OCI-LY3 (cell line): ENCODE measurements around the gene INSIG1.
A peak's percentile ranks its signal among the peaks of the same experiment; 100 is the strongest.

Experiments used
- H2AFZ ChIP-seq: fragments of 200-600, 300-600 bp; shearing (Covaris generic); 2 replicates; pipeline ENCODE4 v1.6.0; 2014; ENCODE audit warnings: antibody characterized with exemption, low read depth, low read length
- H3K27ac ChIP-seq: fragments of 200-600, 300-600 bp; sonication (generic); 2 replicates; pipeline ENCODE4 v1.5.1; 2014; ENCODE audit warnings: mild to moderate bottlenecking, low read length, moderate library complexity, mixed read lengths
- H3K27me3 ChIP-seq: fragments of 200-600, 300-600 bp; sonication (generic); 2 replicates; pipeline ENCODE4 v1.6.1; 2014; ENCODE audit warnings: low read depth, low read length, mixed read lengths
- H3K36me3 ChIP-seq: fragments of 200-600, 300-600 bp; sonication (generic); replicated peaks from 2 replicates; pipeline ENCODE3; 2014; ENCODE audit warnings: low read depth, low read length, mixed read lengths
- H3K4me1 ChIP-seq: fragments of 300-600, 200-600 bp; sonication (generic); 2 replicates; pipeline ENCODE4 v1.6.1; 2014; ENCODE audit warnings: low read length, mixed read lengths
- H3K4me2 ChIP-seq: fragments of 200-600, 300-600 bp; sonication (generic); 2 replicates; pipeline ENCODE4 v1.6.1; 2014; ENCODE audit warnings: low read length, mixed read lengths
- H3K4me3 ChIP-seq: fragments of 300-600, 200-600 bp; sonication (generic); 2 replicates; pipeline ENCODE4 v1.5.1; 2014; ENCODE audit warnings: antibody characterized with exemption, mild to moderate bottlenecking, low read length, moderate library complexity
- H3K79me2 ChIP-seq: fragments of 300-600, 200-600 bp; shearing (Covaris generic); 2 replicates; pipeline ENCODE4 v1.6.1; 2014; ENCODE audit warnings: mild to moderate bottlenecking, low read length, mixed read lengths
- H3K9ac ChIP-seq: fragments of 300-600, 200-600 bp; shearing (Covaris generic); 2 replicates; pipeline ENCODE4 v1.6.0; 2014; ENCODE audit warnings: mild to moderate bottlenecking, low read length, moderate library complexity
- H3K9me3 ChIP-seq: fragments of 200-600, 300-600 bp; shearing (Covaris generic); 2 replicates; pipeline ENCODE4 v1.6.1; 2014; ENCODE audit warnings: low read length, mixed read lengths; ENCODE audit not compliant: insufficient read depth
- H4K20me1 ChIP-seq: fragments of 200-600, 300-600 bp; sonication (generic); 2 replicates; pipeline ENCODE4 v1.6.1; 2016; ENCODE audit warnings: low read length, mixed read lengths; ENCODE audit not compliant: insufficient read depth
- EZH2phosphoT487 ChIP-seq: fragments of 200-600 bp; shearing (Covaris generic); IDR thresholded peaks from 2 replicates; pipeline ENCODE4 v1.6.1; 2018; ENCODE audit warnings: antibody characterized with exemption, mixed run types, low read depth
- TF ChIP-seq, protein P1 (sequence below): fragments of 200-600, 300-600 bp; sonication (generic); IDR thresholded peaks from 2 replicates; pipeline ENCODE4 v1.5.1; 2014; ENCODE audit warnings: antibody characterized with exemption, low read length, low read depth

Gene INSIG1

DNA sequence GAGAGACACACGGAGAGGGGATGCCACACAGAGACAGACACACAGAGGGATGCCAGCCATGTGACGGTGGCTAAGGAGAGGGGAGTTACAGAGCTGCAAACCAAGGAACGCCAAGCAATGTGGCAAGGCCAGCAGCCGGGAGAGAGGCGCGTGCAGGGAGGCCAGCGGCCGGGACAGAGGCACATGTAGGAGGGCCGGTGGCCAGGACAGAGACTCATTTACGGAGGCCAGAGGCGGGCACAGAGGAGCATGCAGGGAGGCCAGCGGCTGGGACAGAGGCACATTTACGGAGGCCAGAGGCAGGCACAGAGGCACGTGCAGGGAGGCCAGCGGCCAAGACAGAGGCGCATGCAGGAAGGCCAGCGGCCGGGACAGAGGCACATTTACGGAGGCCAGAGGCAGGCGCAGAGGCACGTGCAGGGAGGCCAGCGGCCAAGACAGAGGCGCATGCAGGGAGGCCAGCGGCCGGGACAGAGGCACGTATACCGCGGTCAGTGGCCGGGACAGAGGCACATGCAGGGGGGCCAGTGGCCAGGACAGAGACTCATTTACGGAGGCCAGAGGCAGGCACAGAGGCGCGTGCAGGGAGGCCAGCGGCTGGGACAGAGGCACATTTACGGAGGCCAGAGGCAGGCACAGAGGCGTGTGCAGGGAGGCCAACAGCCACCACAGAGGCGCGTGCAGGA, 40.4 kb downstream of the INSIG1 start:
- Histone ChIP-seq H3K9ac (no peak overlapping the region), H3K27ac (no peak overlapping the region), H3K27me3 (no peaks in the 10 kb centered on the region)

DNA sequence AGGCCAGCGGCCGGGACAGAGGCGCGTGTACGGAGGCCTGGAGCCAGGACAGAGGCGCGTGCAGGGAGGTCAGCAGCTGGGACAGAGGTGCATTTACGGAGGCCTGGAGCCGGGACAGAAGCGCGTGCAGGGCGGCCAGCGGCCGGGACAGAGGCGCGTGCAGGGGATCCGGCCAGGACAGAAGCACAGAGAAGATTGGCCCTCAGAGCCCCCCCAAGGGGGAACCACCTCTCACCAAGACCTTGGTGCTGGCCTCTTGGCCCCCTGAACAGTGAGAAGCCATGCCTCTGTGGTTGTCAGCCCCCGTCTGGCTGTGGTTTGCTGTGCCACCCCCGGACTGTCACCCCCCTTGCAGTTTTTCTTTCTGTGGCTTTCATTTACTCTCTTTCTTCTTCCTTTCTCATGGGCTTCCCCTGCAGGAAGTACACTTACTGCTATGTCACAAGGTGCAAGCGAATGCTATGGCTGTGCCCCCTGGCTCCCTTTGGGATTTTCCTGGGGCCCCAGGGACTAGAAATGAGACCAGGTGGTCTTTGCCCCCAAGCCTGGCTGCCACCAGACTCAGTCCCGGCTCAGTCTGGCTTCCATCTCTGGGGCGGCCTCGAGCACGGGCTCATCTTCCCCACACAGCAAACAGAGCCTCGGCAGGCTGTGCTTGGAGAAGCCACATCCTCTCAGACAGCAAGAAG, 41.1 kb downstream of the INSIG1 start:
- no peaks in the 10 kb centered on the region for H3K27me3 ChIP-seq
- no peak overlapping the region for H3K27ac ChIP-seq
- H3K9me3 ChIP-seq = peaks cover 13% of the 10 kb centered on the region
- H3K79me2 ChIP-seq = peaks cover 11% of the 10 kb centered on the region
- peak overlapping the region; percentile 13; the same call in 1 of the 2 replicates for H3K4me2 ChIP-seq
- H3K36me3 ChIP-seq = peaks cover 62% of the 10 kb centered on the region
- H4K20me1 ChIP-seq = no peaks in the 10 kb centered on the region
- H3K4me1 ChIP-seq = peaks cover 36% of the 10 kb centered on the region
- TF ChIP-seq EZH2phosphoT487 = no peak
- TF ChIP-seq, protein P1, sequence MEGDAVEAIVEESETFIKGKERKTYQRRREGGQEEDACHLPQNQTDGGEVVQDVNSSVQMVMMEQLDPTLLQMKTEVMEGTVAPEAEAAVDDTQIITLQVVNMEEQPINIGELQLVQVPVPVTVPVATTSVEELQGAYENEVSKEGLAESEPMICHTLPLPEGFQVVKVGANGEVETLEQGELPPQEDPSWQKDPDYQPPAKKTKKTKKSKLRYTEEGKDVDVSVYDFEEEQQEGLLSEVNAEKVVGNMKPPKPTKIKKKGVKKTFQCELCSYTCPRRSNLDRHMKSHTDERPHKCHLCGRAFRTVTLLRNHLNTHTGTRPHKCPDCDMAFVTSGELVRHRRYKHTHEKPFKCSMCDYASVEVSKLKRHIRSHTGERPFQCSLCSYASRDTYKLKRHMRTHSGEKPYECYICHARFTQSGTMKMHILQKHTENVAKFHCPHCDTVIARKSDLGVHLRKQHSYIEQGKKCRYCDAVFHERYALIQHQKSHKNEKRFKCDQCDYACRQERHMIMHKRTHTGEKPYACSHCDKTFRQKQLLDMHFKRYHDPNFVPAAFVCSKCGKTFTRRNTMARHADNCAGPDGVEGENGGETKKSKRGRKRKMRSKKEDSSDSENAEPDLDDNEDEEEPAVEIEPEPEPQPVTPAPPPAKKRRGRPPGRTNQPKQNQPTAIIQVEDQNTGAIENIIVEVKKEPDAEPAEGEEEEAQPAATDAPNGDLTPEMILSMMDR = no peak
- no peak overlapping the region for H3K4me3 ChIP-seq
- no peak overlapping the region for H3K9ac ChIP-seq
- H2AFZ ChIP-seq = no peak overlapping the region

More for the DNA sequence above, 40.4 kb downstream of the INSIG1 start:
- Histone ChIP-seq H3K36me3 (peaks cover 55% of the 10 kb centered on the region), H3K4me2 (no peak overlapping the region), H4K20me1 (no peaks in the 10 kb centered on the region), H3K79me2 (peaks cover 4% of the 10 kb centered on the region; the same call in 1 of the 2 replicates), H3K4me1 (peaks cover 29% of the 10 kb centered on the region), H3K9me3 (peaks cover 8% of the 10 kb centered on the region), H3K4me3 (no peak overlapping the region), H2AFZ (no peak overlapping the region)
- TF ChIP-seq EZH2phosphoT487 = no peak
- TF ChIP-seq, protein P1 = no peak

- TF ChIP-seq, protein P1 = no peak
- no peak for TF ChIP-seq EZH2phosphoT487
- Histone ChIP-seq H4K20me1 (no peaks in the 10 kb centered on the region), H3K27me3 (no peaks in the 10 kb centered on the region), H3K4me1 (peaks cover 42% of the 10 kb centered on the region), H3K79me2 (peaks cover 11% of the 10 kb centered on the region), H2AFZ (no peak overlapping the region), H3K4me3 (no peak overlapping the region), H3K4me2 (no peak overlapping the region), H3K9me3 (peaks cover 13% of the 10 kb centered on the region), H3K27ac (no peak overlapping the region), H3K36me3 (peaks cover 63% of the 10 kb centered on the region), H3K9ac (no peak overlapping the region)
These were observed 41.8 kb downstream of the INSIG1 start for GRCh38 chr7:155339474-155339873.

DNA sequence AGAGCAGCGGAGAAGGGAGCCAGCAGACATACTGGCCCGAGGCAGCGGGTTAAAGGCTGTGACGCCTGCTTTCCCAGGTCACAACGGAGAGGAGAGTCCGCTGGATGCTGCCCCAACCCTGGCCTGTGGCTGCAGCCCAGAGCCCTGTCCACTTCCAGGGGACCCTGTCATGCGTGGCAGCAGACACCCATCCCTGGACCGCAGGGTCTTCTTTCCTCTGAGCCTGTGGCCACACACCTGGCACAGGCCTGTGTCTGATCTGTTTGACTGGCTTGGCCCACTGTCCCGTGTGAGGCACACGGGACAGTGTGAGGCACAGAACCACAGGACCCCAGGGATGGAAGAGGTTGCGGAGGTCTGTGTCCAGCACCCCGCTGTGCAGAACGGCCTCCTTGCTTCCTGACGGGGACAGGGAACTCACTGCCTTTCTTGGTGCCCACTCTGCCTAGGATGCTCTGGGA, 42.4 kb downstream of the INSIG1 start:
- Histone ChIP-seq H3K79me2 (peaks cover 11% of the 10 kb centered on the region), H3K27me3 (no peaks in the 10 kb centered on the region), H4K20me1 (no peaks in the 10 kb centered on the region), H3K4me3 (no peak overlapping the region), H3K9me3 (peaks cover 13% of the 10 kb centered on the region), H3K9ac (no peak overlapping the region), H3K4me1 (peaks cover 44% of the 10 kb centered on the region), H3K36me3 (peaks cover 63% of the 10 kb centered on the region), H2AFZ (no peak overlapping the region), H3K4me2 (no peak overlapping the region), H3K27ac (no peak overlapping the region)
- TF ChIP-seq, protein P1 = no peak
- no peak for TF ChIP-seq EZH2phosphoT487
